Activated naive CD8-positive, alpha-beta T cell treated with anti-CD3 and anti-CD28 coated beads for 36 hours (primary cell): ENCODE data around the gene TRMT1L. TPM values are rescaled to one million over a fixed set of nuclear protein-coding genes. Genes with fewer than 3 reads are reported as not detected.

Experiments
- DNase-seq: peaks from one replicate; pipeline ENCODE4 v3.0.0; 2021
- H3K27ac Mint-ChIP-seq: one replicate; pipeline ENCODE4 v1.8.0; 2022; ENCODE audit warnings: mild to moderate bottlenecking, moderate library complexity, mixed read lengths
- H3K27me3 Mint-ChIP-seq: one replicate; pipeline ENCODE4 v1.8.0; 2022; ENCODE audit warnings: mild to moderate bottlenecking, mixed read lengths
- H3K36me3 Mint-ChIP-seq: one replicate; pipeline ENCODE4 v1.8.0; 2021; ENCODE audit warnings: mild to moderate bottlenecking, mixed read lengths
- H3K4me1 Mint-ChIP-seq: one replicate; pipeline ENCODE4 v1.8.0; 2021; ENCODE audit warnings: mixed read lengths
- H3K4me3 Mint-ChIP-seq: one replicate; pipeline ENCODE4 v1.8.0; 2022; ENCODE audit warnings: mild to moderate bottlenecking, moderate library complexity, mixed read lengths
- H3K9me3 Mint-ChIP-seq: one replicate; pipeline ENCODE4 v1.8.0; 2022; ENCODE audit warnings: mixed read lengths
- total RNA-seq, 2 experiments: library from RNA; stranded (reverse); gene quantifications; one replicate each; pipeline ENCODE4 v1.2.3, GENCODE V29; 2021

The TRMT1L gene
- total RNA-seq, 2 experiments from 2014 or later: 23.1 to 27.7 TPM

GRCh38 chr1:185087746-185088145, 69.0 kb downstream of the TRMT1L start:
- H3K27ac Mint-ChIP-seq: no peak overlapping the region
- no peaks in the 10 kb centered on the region for H3K27me3 Mint-ChIP-seq
- H3K9me3 Mint-ChIP-seq: peaks cover 2% of the 10 kb centered on the region
- no peak for DNase-seq
- H3K36me3 Mint-ChIP-seq: peaks cover 35% of the 10 kb centered on the region
- H3K4me3 Mint-ChIP-seq: no peak overlapping the region
- peaks cover 11% of the 10 kb centered on the region for H3K4me1 Mint-ChIP-seq

GRCh38 chr1:185087101-185087500, 69.7 kb downstream of the TRMT1L start:
- no peak for DNase-seq
- Mint-ChIP-seq H3K27ac (no peak overlapping the region), H3K27me3 (no peaks in the 10 kb centered on the region), H3K4me1 (peaks cover 11% of the 10 kb centered on the region), H3K36me3 (peaks cover 32% of the 10 kb centered on the region), H3K4me3 (no peak overlapping the region), H3K9me3 (peaks cover 2% of the 10 kb centered on the region)

GRCh38 chr1:185083818-185084217, 72.9 kb downstream of the TRMT1L start:
- Mint-ChIP-seq H3K4me3 (no peak overlapping the region), H3K36me3 (peaks cover 26% of the 10 kb centered on the region), H3K27me3 (no peaks in the 10 kb centered on the region), H3K9me3 (peaks cover 3% of the 10 kb centered on the region), H3K27ac (no peak overlapping the region), H3K4me1 (peaks cover 13% of the 10 kb centered on the region)
- no peak for DNase-seq

GRCh38 chr1:185080422-185080821, 76.3 kb downstream of the TRMT1L start:
- Mint-ChIP-seq H3K27me3 (no peaks in the 10 kb centered on the region), H3K4me1 (peaks cover 16% of the 10 kb centered on the region), H3K4me3 (no peak overlapping the region), H3K36me3 (peaks cover 12% of the 10 kb centered on the region), H3K27ac (no peak overlapping the region), H3K9me3 (peaks cover 8% of the 10 kb centered on the region)
- no peak for DNase-seq

- no peak overlapping the region for H3K4me3 Mint-ChIP-seq
Measured at GRCh38 chr1:185077374-185077773, 79.4 kb downstream of the TRMT1L start.

GRCh38 chr1:185075476-185075875, 81.3 kb downstream of the TRMT1L start:
- Mint-ChIP-seq H3K27ac (no peak overlapping the region), H3K36me3 (peaks cover 30% of the 10 kb centered on the region), H3K4me3 (no peak overlapping the region), H3K4me1 (peaks cover 33% of the 10 kb centered on the region), H3K27me3 (no peaks in the 10 kb centered on the region), H3K9me3 (peaks cover 14% of the 10 kb centered on the region)
- no peak for DNase-seq

More at GRCh38 chr1:185077374-185077773, 79.4 kb downstream of the TRMT1L start:
- peaks cover 20% of the 10 kb centered on the region for H3K36me3 Mint-ChIP-seq
- no peak for DNase-seq
- no peak overlapping the region for H3K27ac Mint-ChIP-seq
- peaks cover 28% of the 10 kb centered on the region for H3K4me1 Mint-ChIP-seq
- no peaks in the 10 kb centered on the region for H3K27me3 Mint-ChIP-seq
- H3K9me3 Mint-ChIP-seq: peaks cover 11% of the 10 kb centered on the region

GRCh38 chr1:185074307-185074706, 82.4 kb downstream of the TRMT1L start:
- Mint-ChIP-seq H3K27ac (no peak overlapping the region), H3K9me3 (peaks cover 14% of the 10 kb centered on the region), H3K36me3 (peaks cover 30% of the 10 kb centered on the region), H3K4me1 (peaks cover 31% of the 10 kb centered on the region), H3K4me3 (no peak overlapping the region), H3K27me3 (no peaks in the 10 kb centered on the region)
- no peak for DNase-seq

GRCh38 chr1:185073725-185074124, 83.0 kb downstream of the TRMT1L start:
- Mint-ChIP-seq H3K4me1 (peaks cover 34% of the 10 kb centered on the region), H3K27ac (peak overlapping the region; percentile 52), H3K27me3 (no peaks in the 10 kb centered on the region), H3K9me3 (peaks cover 14% of the 10 kb centered on the region), H3K4me3 (no peak overlapping the region), H3K36me3 (peaks cover 32% of the 10 kb centered on the region)
- no peak for DNase-seq

- DNase-seq: no peak
- Mint-ChIP-seq H3K36me3 (peaks cover 48% of the 10 kb centered on the region), H3K27ac (no peak overlapping the region), H3K9me3 (peaks cover 7% of the 10 kb centered on the region), H3K27me3 (no peaks in the 10 kb centered on the region), H3K4me1 (peaks cover 44% of the 10 kb centered on the region), H3K4me3 (no peak overlapping the region)
Measured at GRCh38 chr1:185070051-185070450, 86.7 kb downstream of the TRMT1L start.

GRCh38 chr1:185069202-185069772, 87.5 kb downstream of the TRMT1L start:
- no peaks in the 10 kb centered on the region for H3K27me3 Mint-ChIP-seq
- no peak for DNase-seq
- peaks cover 44% of the 10 kb centered on the region for H3K4me1 Mint-ChIP-seq
- H3K36me3 Mint-ChIP-seq: peaks cover 45% of the 10 kb centered on the region
- H3K4me3 Mint-ChIP-seq: no peak overlapping the region
- H3K9me3 Mint-ChIP-seq: peaks cover 5% of the 10 kb centered on the region
- H3K27ac Mint-ChIP-seq: no peak overlapping the region

GRCh38 chr1:185068341-185068740, 88.4 kb downstream of the TRMT1L start:
- DNase-seq: no peak
- Mint-ChIP-seq H3K27me3 (no peaks in the 10 kb centered on the region), H3K9me3 (peaks cover 7% of the 10 kb centered on the region), H3K36me3 (peaks cover 45% of the 10 kb centered on the region), H3K27ac (no peak overlapping the region), H3K4me1 (peaks cover 43% of the 10 kb centered on the region), H3K4me3 (no peak overlapping the region)

Other genes with a start within 250 kb of the TRMT1L start
- 1 to 10 TPM; 7.9 to 8.1 TPM for gene NIBAN1, start 182.4 kb downstream of the TRMT1L start, total RNA-seq
- gene RNF2, start 111.4 kb downstream of the TRMT1L start, total RNA-seq: 10 to 100 TPM; 28.6 to 28.8 TPM
- gene SWT1, start 214 bp upstream of the TRMT1L start, total RNA-seq: 1 to 10 TPM; 1.4 to 1.8 TPM
- gene IVNS1ABP, start 160.3 kb upstream of the TRMT1L start, total RNA-seq: 100 to 1,000 TPM; 137 to 139 TPM